HG03457 (cell line): ENCODE measurements around the gene GUCY1A2.

Experiments used
- ATAC-seq: cut with Tn5 transposase; IDR thresholded peaks from one replicate; pipeline ENCODE4 v1.9.1; 2021; ENCODE audit warnings: moderate number of reproducible peaks; ENCODE audit not compliant: unreplicated experiment

The GUCY1A2 gene

DNA sequence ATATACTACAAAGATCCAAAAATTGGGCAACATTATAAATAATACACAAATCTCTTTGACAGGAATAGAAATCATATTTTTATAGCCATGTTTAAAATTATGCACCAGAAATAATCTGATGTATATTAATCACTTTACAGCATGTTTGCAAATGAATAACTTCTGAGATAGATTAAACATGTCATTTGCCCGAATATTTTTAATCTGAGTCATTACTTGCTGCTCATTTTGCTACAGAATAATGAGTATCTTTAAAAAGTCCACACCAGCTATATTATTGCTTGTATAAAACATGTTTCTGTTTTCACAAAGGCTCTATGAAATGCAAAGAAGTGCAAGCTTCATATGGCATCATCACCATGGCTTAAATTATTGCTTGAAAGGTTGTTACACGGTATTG lies 336.8 kb downstream of the GUCY1A2 start:
- no peak for ATAC-seq

DNA sequence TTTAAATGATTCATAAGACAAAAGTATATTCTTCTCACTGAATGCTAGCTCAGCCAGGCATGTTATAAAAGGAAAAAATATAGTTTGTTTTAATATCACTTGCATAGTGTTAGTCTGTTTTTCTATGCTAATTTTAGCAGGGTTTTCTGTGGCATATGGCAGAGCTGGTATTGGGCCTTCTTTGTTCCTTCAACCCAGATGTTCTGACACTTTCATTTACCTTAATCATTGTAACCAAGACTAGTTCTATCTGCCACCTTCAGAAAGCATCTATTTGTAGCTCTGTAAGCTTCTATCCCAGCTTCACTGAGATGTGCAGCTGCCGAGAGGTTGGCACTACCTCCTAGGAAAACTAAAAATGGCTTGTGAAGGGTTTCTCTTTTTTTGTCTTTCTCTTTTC lies 338.7 kb downstream of the GUCY1A2 start:
- no peak for ATAC-seq

DNA sequence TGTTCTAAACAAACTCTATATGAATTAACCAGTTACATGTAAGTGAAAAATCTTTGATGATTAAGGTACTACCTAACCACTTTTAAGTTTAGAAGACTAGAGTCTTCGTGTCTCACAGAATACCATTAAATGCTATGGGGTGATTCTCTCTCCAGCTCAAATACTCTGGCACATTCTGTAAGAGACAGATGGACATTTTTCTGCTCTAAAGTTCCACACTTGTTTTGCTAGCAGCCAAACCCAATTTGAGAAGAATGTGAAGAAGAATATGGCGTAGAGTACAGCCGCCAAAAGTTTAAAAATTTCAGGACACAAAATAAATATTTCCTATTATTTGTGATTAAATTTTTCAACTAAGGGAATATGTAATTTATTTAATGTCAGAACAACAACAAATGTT lies 339.1 kb downstream of the GUCY1A2 start:
- ATAC-seq, result no peak

DNA sequence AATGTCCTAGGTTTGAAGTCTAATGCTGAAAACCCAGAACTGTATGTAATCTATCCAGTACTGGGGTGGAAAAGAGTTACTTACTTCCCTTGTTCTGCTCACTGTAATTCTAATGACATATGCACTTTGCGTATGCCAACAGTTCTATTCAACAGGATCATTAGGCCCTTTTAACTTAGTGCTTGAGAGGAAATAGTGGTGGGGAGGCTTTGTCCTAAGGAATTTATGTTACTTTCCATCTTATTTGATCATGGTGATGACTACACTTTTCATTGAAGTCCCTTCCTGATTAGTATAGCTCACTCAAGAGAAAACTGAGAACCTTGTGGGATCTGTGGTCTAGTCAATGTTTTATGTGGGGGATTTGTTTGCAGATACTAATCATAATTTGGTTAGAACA lies 348.2 kb downstream of the GUCY1A2 start:
- no peak for ATAC-seq

DNA sequence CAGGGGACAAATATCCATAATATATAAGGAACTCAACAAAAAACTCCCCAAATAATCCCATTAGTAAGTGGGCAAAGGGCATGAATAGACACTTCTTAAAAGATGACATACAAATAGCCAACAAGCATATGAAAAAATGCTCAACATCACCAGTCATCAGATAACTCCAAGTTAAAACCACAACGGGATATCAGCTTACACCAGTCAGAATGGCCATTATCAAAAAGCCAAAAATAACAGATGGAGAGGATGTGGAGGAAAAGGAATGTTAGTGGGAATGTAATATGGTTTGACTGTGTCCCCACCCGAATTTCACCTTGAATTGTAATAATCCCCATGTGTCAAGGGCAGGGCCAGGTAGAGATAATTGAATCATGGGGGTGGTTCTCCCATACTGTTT lies 350.1 kb downstream of the GUCY1A2 start:
- no peak for ATAC-seq

DNA sequence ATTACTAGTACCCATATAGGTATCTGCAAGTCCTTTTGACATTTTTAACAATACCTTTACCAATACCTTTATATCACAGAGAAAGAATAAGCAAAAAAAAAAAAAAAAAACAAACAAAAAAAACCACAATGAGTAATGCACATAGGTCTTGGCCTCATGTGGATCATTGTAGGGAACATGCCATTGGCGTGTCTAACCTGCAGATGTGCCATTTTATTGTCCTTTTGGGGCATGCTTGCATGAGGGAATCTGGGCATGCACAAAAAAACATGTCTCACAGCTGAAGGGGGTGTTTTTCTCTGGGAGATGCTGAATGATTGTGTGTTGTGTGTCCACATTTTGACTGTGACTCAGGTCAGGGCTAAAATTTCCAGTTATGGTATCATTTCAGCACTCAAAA lies 361.6 kb downstream of the GUCY1A2 start:
- ATAC-seq, result no peak

DNA sequence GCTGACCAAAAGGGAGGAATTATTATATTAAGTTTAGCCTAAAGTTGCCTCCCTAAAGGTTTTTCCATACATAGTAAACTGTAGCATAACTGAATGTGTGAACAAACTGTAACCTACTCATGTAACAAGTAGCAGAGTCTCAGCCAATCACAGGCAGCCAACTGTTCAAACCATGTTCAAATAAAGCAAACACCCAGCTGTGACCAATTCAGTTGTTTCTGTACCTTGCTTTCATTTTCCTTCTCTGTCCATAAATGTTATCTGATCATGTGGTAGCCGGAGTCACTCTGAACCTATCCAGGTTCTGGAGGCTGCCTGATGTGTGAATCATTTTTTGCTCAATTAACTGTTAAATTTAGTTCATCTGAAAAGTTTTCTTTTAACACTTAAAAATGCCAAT lies 373.5 kb downstream of the GUCY1A2 start:
- ATAC-seq, result no peak

DNA sequence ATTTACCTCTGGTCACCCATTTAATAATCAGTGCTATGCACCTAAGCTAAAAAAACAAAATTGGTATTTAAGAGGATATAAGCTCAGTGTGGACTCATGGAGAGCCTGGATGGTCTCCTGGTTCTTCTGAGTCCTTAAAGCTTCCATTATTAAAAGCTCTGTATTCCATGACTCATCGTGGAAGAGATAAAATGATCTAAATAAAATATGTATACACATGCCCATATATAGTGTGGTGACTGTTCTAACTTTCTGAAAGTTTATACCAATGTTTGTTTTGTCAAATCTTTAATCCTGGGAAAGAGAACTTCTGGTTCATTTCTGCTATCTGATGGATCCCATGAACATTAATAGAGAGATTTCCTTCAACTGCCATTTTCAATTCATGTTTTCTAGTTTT lies 375.9 kb downstream of the GUCY1A2 start:
- ATAC-seq, result no peak

DNA sequence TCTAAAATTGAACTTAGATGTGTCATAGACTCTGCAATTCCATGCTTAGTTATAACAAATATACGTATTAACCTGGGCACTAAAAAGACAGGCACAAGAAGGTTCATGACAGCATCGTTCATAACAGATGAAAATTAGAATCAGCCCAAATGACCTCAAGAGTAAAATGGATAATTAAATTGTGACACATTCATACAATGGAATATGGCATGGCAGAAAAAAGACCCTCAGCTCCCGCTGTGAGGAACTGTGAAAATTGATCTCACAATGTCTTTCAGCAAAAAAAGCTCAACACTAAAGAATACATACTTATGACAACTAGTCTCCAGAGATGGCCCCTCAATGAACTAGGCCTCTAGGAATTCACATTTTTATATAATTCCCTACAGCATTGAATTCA lies 386.0 kb downstream of the GUCY1A2 start:
- ATAC-seq, result no peak

DNA sequence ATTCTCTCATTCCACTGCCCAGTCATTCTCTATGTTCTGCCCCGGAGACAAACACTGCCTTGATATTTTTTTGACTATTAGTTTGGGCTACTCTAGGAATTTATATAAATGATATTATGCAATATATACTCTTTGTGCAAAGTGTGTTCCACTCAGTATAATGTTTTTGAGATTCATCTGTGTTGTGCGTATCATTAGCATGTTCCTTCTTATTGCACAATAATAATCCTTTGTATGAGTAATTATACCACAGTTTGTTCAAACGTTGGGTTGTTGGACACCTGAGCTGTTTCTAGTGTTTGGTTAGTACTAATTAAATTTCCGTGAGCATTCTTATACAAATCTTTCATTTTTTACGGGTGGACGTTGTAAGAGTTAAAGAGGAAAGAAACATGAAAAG lies 390.6 kb downstream of the GUCY1A2 start:
- no peak for ATAC-seq

DNA sequence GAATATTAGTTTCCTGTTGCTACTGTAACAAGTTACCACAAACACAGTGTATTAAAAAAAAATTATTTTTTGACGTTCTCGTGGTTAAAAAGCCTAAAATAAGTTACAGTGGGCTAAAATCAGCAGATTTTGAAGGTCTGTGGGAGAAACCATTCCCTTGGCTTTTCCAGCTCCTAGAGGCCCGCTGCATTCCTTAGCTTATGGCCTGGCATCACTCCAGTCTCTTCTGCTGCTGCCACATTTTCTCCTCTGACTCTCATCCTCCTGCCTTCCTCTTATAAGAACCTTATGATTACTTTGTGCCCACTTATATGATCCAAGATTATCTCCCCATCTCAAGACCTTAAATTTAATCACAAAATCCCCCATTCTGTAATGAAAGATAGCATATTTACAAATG lies 392.7 kb downstream of the GUCY1A2 start:
- ATAC-seq, result no peak

DNA sequence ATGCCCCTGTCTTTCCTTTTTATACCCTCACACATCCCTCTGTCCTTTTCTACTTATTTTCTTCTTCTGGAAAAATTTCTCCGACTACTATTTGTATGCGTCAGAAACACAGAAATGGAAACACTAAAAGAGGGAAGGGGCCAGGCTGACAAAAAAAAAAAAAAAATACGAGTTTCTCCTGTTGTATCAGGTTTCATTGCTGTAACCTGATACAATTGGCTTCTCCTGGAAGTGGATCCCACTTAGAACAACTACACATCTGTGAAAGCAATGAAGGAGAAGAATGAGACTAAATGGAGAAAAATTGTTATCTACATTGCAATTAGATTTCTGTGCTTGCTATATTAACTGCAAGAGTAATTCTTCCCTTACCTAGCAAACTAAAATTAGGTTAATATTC lies 393.9 kb downstream of the GUCY1A2 start:
- ATAC-seq, result no peak
